Glomerular visceral epithelial cell (primary cell): ENCODE measurements around the gene ELF1.
A peak's percentile ranks its signal among the peaks of the same experiment; 100 is the strongest.
"Not testable (repeated sequence)": the region's sequence is repeated elsewhere in the genome, so short reads cannot be mapped to it uniquely, and the experiment has no call there.

ENCODE experiments used
- DNase-seq: peaks from one replicate; pipeline ENCODE4 v3.0.0-alpha.2; 2016; ENCODE audit errors: extremely low spot score

Gene ELF1

GRCh38 chr13:41042419-41042818, 23.3 kb upstream of the ELF1 start:
- DNase-seq: not testable (repeated sequence)

GRCh38 chr13:41040584-41041334, 21.6 kb upstream of the ELF1 start:
- no peak for DNase-seq

- DNase-seq: no peak
Measured at GRCh38 chr13:41039746-41040145, 20.6 kb upstream of the ELF1 start.

DNA sequence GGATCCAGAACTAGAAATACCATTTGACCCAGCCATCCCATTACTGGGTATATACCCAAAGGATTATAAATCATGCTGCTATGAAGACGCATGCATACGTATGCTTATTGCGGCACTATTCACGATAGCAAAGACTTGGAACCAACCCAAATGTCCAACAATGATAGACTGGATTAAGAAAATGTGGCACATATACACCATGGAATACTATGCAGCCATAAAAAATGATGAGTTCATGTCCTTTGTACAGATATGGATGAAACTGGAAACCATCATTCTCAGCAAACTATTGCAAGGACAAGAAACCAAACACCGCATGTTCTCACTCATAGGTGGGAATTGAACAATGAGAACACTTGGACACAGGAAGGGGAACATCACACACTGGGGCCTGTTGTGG, 17.4 kb upstream of the ELF1 start:
- DNase-seq: not testable (repeated sequence)

DNA sequence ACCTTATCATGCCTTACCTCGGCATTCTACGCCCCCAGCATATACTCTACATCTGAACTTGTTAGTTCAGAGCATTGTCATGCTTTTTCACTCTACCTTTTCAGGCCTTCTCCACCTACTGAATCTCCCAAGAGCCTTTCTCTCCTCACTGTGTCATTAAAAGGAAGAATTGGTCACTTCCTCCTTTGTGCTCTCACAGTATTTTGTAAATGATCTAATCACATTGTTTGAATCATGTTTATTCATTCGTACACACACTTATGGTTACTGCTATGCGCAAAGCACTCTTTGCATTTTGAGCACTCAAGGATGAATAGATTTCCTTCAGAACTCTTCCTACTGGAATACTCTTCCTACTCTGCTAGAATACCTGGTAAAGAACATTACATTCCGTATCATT, 15.8 kb upstream of the ELF1 start:
- peak; percentile 28 for DNase-seq

GRCh38 chr13:41034382-41034781, 15.3 kb upstream of the ELF1 start:
- DNase-seq: no peak

- no peak for DNase-seq
Measured at GRCh38 chr13:41032691-41033376, 13.7 kb upstream of the ELF1 start.

- DNase-seq: no peak
Measured at GRCh38 chr13:41029629-41030028, 10.5 kb upstream of the ELF1 start.

DNA sequence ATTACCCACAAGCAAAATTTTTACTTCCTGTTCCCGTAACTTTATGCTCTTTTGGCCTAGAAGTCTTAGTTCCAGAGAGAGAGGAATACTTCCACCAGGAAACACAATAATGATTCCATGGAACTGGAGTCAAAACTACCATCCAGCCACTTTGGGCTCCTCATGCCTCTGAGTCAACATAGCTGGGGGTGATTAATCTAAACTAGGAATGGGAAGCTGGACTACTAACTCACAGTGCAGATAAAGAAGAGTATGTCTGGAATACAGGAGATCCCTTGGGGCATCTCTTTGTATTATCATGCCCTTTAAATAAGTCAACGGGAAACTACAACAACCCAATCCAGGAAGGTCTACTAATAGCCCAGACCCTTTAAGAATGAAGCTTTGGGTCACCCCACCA, 8.9 kb upstream of the ELF1 start:
- DNase-seq: no peak

- no peak for DNase-seq
Measured at GRCh38 chr13:41026788-41027187, 7.7 kb upstream of the ELF1 start.

DNA sequence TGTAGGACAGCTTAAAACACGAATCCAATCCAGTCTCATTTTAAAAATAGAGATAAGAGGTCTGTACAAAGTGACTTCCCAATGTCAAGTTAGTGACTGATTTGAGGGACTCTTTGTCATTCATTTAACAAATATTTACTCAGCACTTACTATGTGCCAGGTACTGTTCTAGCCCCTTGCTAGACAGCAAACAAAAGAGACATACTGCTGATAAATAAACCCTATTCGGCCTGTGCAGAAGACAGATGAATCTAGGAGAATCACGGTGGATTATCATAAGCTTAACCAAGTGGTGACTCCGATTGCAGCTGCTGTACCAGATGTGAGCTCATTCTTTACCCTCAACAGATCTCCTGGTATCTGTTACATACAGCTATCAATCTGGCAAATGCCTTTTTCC, 6.4 kb upstream of the ELF1 start:
- DNase-seq: no peak

GRCh38 chr13:41019578-41020347, 647 bp upstream of the ELF1 start:
- DNase-seq: peak; percentile 37

GRCh38 chr13:41018602-41018948, 541 bp downstream of the ELF1 start:
- no peak for DNase-seq

DNA sequence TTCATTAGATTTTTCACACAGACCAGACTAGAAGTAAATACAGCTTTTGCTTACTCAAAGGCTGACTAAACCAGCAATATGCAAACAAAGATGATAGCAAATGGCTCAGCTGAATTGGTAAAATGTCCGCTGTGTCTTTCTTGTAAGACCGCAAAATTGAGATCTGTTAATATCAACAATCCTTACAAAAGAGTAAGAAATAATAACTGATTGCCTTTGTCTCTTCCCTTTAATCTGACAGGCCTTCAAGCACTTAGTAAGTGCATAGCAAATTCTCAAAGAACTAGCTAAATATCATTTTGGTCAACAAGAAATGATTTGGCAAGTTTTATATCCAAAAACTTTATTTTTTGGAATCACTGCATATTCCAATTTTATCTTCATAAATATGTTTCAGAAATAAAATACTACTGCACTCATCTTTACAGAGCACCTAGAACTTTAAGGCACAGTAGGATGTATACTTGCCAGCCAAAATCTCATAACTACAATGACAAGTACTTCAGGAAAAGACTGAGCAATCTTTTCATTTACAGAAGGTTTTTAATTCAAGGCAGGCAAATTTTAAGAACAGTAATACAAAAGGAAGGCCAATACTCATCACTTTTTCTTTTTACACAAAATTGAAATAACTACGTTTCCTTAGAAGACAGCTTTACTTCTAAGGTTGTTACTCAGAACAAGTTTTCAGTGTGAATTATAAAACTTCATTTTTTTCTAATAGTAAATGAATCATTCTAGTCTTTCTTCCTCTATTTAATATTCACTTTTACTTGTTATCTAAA, 1.1 kb downstream of the ELF1 start:
- no peak for DNase-seq

DNA sequence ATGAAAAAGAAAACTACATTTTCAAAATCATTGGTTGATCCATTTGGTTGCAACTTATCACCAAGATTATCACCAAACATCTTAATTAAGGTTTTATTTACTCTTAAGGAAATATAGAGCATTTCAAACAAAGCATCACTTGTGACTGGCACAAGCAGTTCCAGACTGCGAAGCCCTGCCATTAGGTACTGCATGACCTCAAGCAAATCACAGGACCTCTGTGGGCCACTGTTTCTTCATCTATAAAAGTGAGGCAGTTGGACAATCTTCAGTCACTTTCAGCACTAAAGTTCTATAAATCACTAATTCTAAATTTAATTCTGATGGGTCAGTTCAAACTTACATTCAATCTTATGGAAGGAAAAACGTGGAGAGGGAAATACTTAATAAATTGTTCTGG, 2.0 kb downstream of the ELF1 start:
- no peak for DNase-seq

GRCh38 chr13:41015920-41016319, 3.2 kb downstream of the ELF1 start:
- no peak for DNase-seq

GRCh38 chr13:41013835-41014234, 5.3 kb downstream of the ELF1 start:
- no peak for DNase-seq

DNA sequence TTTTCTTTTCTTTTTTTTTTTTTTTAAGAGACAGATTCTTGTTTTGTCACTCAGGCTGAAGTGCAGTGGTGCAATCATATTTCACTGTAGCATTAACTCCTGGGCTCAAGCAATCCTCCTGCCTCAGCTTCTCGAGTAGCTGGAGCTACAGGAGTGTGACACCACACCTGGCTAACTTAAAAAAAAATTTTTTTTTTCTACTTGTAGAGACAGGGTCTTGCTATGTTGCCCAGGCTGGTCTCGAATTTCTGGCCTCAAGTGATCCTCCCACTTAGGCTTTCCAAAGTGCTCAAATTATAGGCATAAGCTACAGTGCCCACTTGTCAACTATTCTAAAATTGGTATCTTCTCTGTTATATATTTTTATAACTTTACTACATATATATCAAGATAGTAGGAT, 6.6 kb downstream of the ELF1 start:
- no peak for DNase-seq

DNA sequence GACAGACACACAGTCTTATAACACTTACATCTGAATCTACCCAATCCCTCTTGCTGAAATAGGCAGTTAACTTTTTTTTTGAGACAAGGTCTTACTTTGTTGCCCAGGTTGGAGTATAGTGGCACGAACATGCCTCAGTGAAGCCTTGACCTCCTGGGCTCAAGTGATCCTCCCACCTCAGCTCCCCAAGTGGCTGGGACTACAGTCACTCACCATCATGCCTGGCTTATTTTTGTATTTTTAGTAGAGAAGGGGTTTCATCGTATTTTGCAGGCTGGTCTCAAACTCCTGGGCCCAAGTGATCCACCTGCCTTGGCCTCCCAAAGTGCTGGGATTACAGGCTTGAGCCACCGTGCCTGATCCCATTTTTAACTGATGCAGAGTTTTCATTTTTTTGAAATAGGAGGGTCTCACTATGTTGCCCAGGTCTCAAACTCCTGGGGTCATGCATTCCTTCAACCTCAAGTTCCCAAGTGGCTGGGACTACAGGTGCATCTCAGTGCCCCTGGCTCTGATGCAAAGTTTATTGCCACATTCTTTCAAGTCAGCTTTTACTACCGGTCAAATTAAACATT, 7.6 kb downstream of the ELF1 start:
- DNase-seq: no peak

- no peak for DNase-seq
Measured at GRCh38 chr13:41008349-41008980, 10.7 kb downstream of the ELF1 start.

DNA sequence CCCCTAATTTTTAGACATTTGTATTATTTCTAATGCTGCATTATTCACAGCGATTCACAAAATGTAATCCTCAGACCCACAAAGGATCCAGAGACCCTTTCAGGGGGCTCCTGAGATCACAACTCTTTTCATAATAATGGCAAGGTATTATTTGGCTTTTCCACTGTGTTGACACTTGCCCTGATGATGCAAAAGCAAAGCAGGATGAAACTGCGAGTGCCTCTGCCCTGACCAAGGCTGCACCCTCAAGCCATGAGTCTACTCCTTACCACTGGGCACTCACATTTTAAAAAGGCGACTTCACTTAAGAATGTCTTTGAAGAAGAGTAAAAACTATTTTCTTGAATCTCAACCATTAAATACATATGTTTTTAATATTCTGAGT, 11.4 kb downstream of the ELF1 start:
- DNase-seq: no peak
